Bronchial epithelial cell (primary cell): ENCODE data around the gene GLI3. TPM values are rescaled to one million over a fixed set of nuclear protein-coding genes. Genes with fewer than 3 reads are reported as not detected.

Experiments used
- DNase-seq: peaks from one replicate; pipeline ENCODE4 v3.0.0-alpha.2; 2010; ENCODE audit warnings: low read depth
- FAIRE-seq: peaks from 2 replicates; lab custom pipeline; 2011; peaks lifted over from hg19 to GRCh38; lab: Jason Lieb, UNC
- H3K27me3 ChIP-seq: 2 replicates; pipeline ENCODE4 v1.5.1; 2011; ENCODE audit warnings: low read length; ENCODE audit not compliant: control insufficient read depth, insufficient read depth
- H3K36me3 ChIP-seq: 2 replicates; pipeline ENCODE4 v1.5.1; 2011; ENCODE audit warnings: low read length; ENCODE audit not compliant: control insufficient read depth, insufficient read depth
- H3K4me3 ChIP-seq: 2 replicates; pipeline ENCODE4 v1.5.1; 2011; ENCODE audit warnings: mild to moderate bottlenecking, low read depth, low read length, control low read depth
- CTCF ChIP-seq: IDR thresholded peaks from 2 replicates; pipeline ENCODE4 v1.5.1; 2011; ENCODE audit warnings: mild to moderate bottlenecking, moderate library complexity, low read length, control low read depth, inconsistent platforms; ENCODE audit not compliant: insufficient read depth, severe bottlenecking
- total RNA-seq: library from RNA; depleted of rRNA; stranded (reverse); fragments of >200 nt; gene quantifications from 2 replicates; pipeline ENCODE4 v1.2.1, GENCODE V29; 2014

Gene GLI3
- total RNA-seq, 1 donor from 2014 or later, result 1.3 TPM

GRCh38 chr7:41940760-41941343 lies 296.2 kb downstream of the GLI3 start:
- H3K4me3 ChIP-seq, result no peak overlapping the region
- peaks cover 4% of the 10 kb centered on the region for H3K27me3 ChIP-seq
- DNase-seq (peak; percentile 74), FAIRE-seq (peak; percentile 97)
- peak; percentile 93 for TF ChIP-seq CTCF
- no peaks in the 10 kb centered on the region for H3K36me3 ChIP-seq

GRCh38 chr7:41938371-41938770 lies 298.6 kb downstream of the GLI3 start:
- FAIRE-seq (no peak), DNase-seq (no peak)
- no peak for TF ChIP-seq CTCF
- H3K36me3 ChIP-seq, result no peaks in the 10 kb centered on the region
- H3K27me3 ChIP-seq, result peaks cover 4% of the 10 kb centered on the region
- no peak overlapping the region for H3K4me3 ChIP-seq

- Histone ChIP-seq H3K36me3 (no peaks in the 10 kb centered on the region), H3K27me3 (no peaks in the 10 kb centered on the region), H3K4me3 (no peak overlapping the region)
- no peak for TF ChIP-seq CTCF
- DNase-seq, result no peak
- no peak for FAIRE-seq
Observed at GRCh38 chr7:41933427-41933826, 303.6 kb downstream of the GLI3 start.

- H3K4me3 ChIP-seq, result no peak overlapping the region
- TF ChIP-seq CTCF, result no peak
- FAIRE-seq (no peak), DNase-seq (no peak)
- no peaks in the 10 kb centered on the region for H3K36me3 ChIP-seq
- no peaks in the 10 kb centered on the region for H3K27me3 ChIP-seq
Observed at GRCh38 chr7:41931263-41931646, 305.8 kb downstream of the GLI3 start.

GRCh38 chr7:41930538-41931262 lies 306.3 kb downstream of the GLI3 start:
- Histone ChIP-seq H3K27me3 (no peaks in the 10 kb centered on the region), H3K36me3 (no peaks in the 10 kb centered on the region), H3K4me3 (no peak overlapping the region)
- DNase-seq, result peak; percentile 71
- no peak for TF ChIP-seq CTCF
- FAIRE-seq, result no peak

GRCh38 chr7:41928781-41929180 lies 308.2 kb downstream of the GLI3 start:
- no peaks in the 10 kb centered on the region for H3K27me3 ChIP-seq
- no peak overlapping the region for H3K4me3 ChIP-seq
- TF ChIP-seq CTCF, result no peak
- DNase-seq (no peak), FAIRE-seq (no peak)
- no peaks in the 10 kb centered on the region for H3K36me3 ChIP-seq
